PC-9 (cell line): ENCODE measurements around the gene FRMD6. TPM values are rescaled to one million over a fixed set of nuclear protein-coding genes. Genes with fewer than 3 reads are reported as not detected.
"Not testable (repeated sequence)": the region's sequence is repeated elsewhere in the genome, so short reads cannot be mapped to it uniquely, and the experiment has no call there.

Experiments used
- BruUV-seq: library from RNA; stranded (reverse); fragments of 400-500 nt; replicated peaks from 2 replicates; lab custom pipeline; 2021; lab: Mats Ljungman, UMichigan
- CTCF ChIA-PET: fragments of 300-600 bp; sonication (Branson Sonifier 250); formaldehyde crosslinking; loops from one replicate; lab custom pipeline; 2022; ENCODE audit warnings: antibody characterized with exemption; lab: Charles Lee
- POLR2A ChIA-PET: fragments of 300-600 bp; sonication (Branson Sonifier 250); formaldehyde crosslinking; loops from one replicate; lab custom pipeline; 2022; ENCODE audit warnings: antibody characterized with exemption; ENCODE audit not compliant: unreplicated experiment; lab: Charles Lee
- DNase-seq, 2 experiments: peaks; one replicate each; pipeline versions ENCODE4 v3.0.0 to v3.0.0-alpha.2; 2015 to 2022; ENCODE audit warnings: mixed read lengths in 1 of 2
- H2AFZ ChIP-seq: fragments of 200-600 bp; sonication (generic); 2 replicates; pipeline ENCODE4 v1.8.1; 2017; ENCODE audit warnings: antibody characterized with exemption
- H3F3A ChIP-seq: fragments of 200-600 bp; sonication (generic); 2 replicates; pipeline ENCODE4 v1.8.1; 2017; ENCODE audit warnings: antibody characterized with exemption, mild to moderate bottlenecking, low read depth; ENCODE audit not compliant: insufficient read depth
- H3K27ac ChIP-seq: fragments of 200-600 bp; sonication (generic); 2 replicates; pipeline ENCODE4 v1.6.1; 2016; ENCODE audit warnings: mixed run types
- H3K27me3 ChIP-seq: fragments of 200-600 bp; sonication (generic); 2 replicates; pipeline ENCODE4 v1.6.1; 2016; ENCODE audit warnings: low read depth, mixed run types; ENCODE audit not compliant: insufficient read depth
- H3K36me3 ChIP-seq: fragments of 200-600 bp; sonication (generic); 2 replicates; pipeline ENCODE4 v1.6.1; 2016; ENCODE audit warnings: low read depth, mixed run types
- H3K4me1 ChIP-seq: fragments of 200-600 bp; sonication (generic); replicated peaks from 2 replicates; pipeline ENCODE4 v1.6.1; 2016; ENCODE audit warnings: mixed run types; ENCODE audit not compliant: insufficient read depth
- H3K4me2 ChIP-seq: fragments of 200-600 bp; sonication (generic); 2 replicates; pipeline ENCODE4 v1.6.1; 2017; ENCODE audit warnings: mixed run types
- H3K4me3 ChIP-seq: fragments of 200-600 bp; sonication (generic); 2 replicates; pipeline ENCODE4 v1.6.1; 2016; ENCODE audit warnings: mixed run types
- H3K79me2 ChIP-seq: fragments of 200-600 bp; sonication (generic); 2 replicates; pipeline ENCODE4 v1.6.1; 2017; ENCODE audit warnings: low read depth, mixed run types
- H3K9me2 ChIP-seq: fragments of 200-600 bp; sonication (generic); 2 replicates; pipeline ENCODE4 v1.8.1; 2017; ENCODE audit warnings: mild to moderate bottlenecking; ENCODE audit not compliant: insufficient read depth
- H3K9me3 ChIP-seq: fragments of 200-600 bp; sonication (generic); 2 replicates; pipeline ENCODE4 v1.8.1; 2016; ENCODE audit warnings: low read depth; ENCODE audit not compliant: insufficient read depth
- H4K20me1 ChIP-seq: fragments of 200-600 bp; sonication (generic); 2 replicates; pipeline ENCODE4 v1.8.1; 2017; ENCODE audit not compliant: insufficient read depth
- EZH2 ChIP-seq: fragments of 200-600 bp; sonication (generic); IDR thresholded peaks from 2 replicates; pipeline ENCODE4 v1.8.0; 2017; ENCODE audit warnings: antibody characterized with exemption, low read depth
- intact Hi-C: fragments of 100-400 bp; cut with micrococcal nuclease; formaldehyde crosslinking; loops from one replicate; pipeline ENCODE4 v1.10.0; 2022; ENCODE audit not compliant: unreplicated experiment
- total RNA-seq: library from RNA; stranded (reverse); gene quantifications from 2 replicates; pipeline ENCODE4 v1.2.3, GENCODE V29; 2021
- TF ChIP-seq, protein P1 (sequence below): fragments of 200-600 bp; sonication (generic); conservative IDR thresholded peaks from 2 replicates; pipeline ENCODE4 v1.6.1; 2017; ENCODE audit warnings: mixed run types, antibody characterized with exemption, mild to moderate bottlenecking, moderate library complexity

The FRMD6 gene
- total RNA-seq, 1 experiment from 2014 or later = 42.9 TPM

DNA sequence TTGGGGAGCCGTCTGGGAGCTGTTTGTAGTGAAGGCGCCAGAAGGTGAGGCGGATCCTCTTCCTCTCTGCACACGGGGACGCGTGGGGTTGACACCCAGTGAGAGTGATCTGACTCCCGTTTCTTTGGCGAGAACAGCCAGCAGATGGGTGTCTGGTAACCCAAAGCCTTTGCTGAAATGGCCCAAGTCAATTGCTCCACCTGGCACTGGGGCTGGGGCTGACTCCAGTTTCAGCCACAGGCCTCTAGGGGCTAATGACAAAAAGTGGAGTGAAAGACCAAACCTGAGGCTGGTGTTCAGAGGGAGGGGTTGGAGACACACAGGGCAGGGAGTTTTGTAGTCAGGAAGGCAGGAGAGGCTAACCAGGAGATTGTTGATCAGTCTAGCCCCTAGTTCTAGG, 87.0 kb downstream of the FRMD6 start:
- H3K4me3 ChIP-seq = no peak overlapping the region
- no peaks in the 10 kb centered on the region for H3K4me1 ChIP-seq
- no peak for DNase-seq
- no peak overlapping the region for H2AFZ ChIP-seq
- no peaks in the 10 kb centered on the region for H3K9me3 ChIP-seq
- intact Hi-C loops = no loop called here
- no peaks in the 10 kb centered on the region for H3K27me3 ChIP-seq
- H3K9me2 ChIP-seq = no peaks in the 10 kb centered on the region
- H3K4me2 ChIP-seq = no peak overlapping the region
- ChIA-PET POLR2A (no interaction called here), CTCF (no interaction called here)
- no peak overlapping the region for H3K27ac ChIP-seq
- BruUV-seq = no TSS peak
- no peaks in the 10 kb centered on the region for H3F3A ChIP-seq
- TF ChIP-seq, protein P1, sequence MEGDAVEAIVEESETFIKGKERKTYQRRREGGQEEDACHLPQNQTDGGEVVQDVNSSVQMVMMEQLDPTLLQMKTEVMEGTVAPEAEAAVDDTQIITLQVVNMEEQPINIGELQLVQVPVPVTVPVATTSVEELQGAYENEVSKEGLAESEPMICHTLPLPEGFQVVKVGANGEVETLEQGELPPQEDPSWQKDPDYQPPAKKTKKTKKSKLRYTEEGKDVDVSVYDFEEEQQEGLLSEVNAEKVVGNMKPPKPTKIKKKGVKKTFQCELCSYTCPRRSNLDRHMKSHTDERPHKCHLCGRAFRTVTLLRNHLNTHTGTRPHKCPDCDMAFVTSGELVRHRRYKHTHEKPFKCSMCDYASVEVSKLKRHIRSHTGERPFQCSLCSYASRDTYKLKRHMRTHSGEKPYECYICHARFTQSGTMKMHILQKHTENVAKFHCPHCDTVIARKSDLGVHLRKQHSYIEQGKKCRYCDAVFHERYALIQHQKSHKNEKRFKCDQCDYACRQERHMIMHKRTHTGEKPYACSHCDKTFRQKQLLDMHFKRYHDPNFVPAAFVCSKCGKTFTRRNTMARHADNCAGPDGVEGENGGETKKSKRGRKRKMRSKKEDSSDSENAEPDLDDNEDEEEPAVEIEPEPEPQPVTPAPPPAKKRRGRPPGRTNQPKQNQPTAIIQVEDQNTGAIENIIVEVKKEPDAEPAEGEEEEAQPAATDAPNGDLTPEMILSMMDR = no peak
- TF ChIP-seq EZH2 = no peak
- no peaks in the 10 kb centered on the region for H4K20me1 ChIP-seq
- H3K36me3 ChIP-seq = no peaks in the 10 kb centered on the region
- H3K79me2 ChIP-seq = no peaks in the 10 kb centered on the region

DNA sequence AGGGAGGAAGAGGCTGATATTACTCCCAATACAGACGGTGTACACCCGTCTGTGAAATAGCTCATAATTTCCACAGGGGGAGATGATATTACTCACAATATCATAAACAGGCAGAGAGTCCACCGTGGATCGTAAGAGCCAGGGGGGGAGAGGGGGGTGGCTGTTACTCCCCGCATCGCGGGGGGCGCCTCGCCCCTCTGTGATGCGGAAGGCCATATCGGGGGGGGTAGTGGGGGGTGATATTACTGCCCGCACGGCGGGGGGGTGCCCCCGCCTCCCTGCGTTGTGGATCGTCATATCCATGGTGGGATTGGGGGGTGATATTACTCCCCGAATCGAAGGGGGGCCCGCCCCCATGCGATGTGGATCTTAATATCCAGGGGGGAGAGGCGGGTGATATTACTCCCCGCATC, 91.9 kb downstream of the FRMD6 start:
- TF ChIP-seq, protein P1 = no peak
- no peak for TF ChIP-seq EZH2
- H3K79me2 ChIP-seq = no peaks in the 10 kb centered on the region
- H3K4me1 ChIP-seq = no peaks in the 10 kb centered on the region
- no peak for DNase-seq
- no TSS peak for BruUV-seq
- H3K9me2 ChIP-seq = no peaks in the 10 kb centered on the region
- H3K36me3 ChIP-seq = no peaks in the 10 kb centered on the region
- no peak overlapping the region for H3K27ac ChIP-seq
- CTCF ChIA-PET = no interaction called here
- H3F3A ChIP-seq = no peaks in the 10 kb centered on the region
- no peak overlapping the region for H3K4me3 ChIP-seq
- H4K20me1 ChIP-seq = no peaks in the 10 kb centered on the region
- H3K4me2 ChIP-seq = no peak overlapping the region
- H3K27me3 ChIP-seq = no peaks in the 10 kb centered on the region
- POLR2A ChIA-PET = interaction anchor here (0.7 kb wide), 1 partner anchor 474 kb away, joined by 5 read pairs; no protein-coding TSS in a partner anchor
- no peak overlapping the region for H2AFZ ChIP-seq
- no peaks in the 10 kb centered on the region for H3K9me3 ChIP-seq
- intact Hi-C loops = no loop called here

DNA sequence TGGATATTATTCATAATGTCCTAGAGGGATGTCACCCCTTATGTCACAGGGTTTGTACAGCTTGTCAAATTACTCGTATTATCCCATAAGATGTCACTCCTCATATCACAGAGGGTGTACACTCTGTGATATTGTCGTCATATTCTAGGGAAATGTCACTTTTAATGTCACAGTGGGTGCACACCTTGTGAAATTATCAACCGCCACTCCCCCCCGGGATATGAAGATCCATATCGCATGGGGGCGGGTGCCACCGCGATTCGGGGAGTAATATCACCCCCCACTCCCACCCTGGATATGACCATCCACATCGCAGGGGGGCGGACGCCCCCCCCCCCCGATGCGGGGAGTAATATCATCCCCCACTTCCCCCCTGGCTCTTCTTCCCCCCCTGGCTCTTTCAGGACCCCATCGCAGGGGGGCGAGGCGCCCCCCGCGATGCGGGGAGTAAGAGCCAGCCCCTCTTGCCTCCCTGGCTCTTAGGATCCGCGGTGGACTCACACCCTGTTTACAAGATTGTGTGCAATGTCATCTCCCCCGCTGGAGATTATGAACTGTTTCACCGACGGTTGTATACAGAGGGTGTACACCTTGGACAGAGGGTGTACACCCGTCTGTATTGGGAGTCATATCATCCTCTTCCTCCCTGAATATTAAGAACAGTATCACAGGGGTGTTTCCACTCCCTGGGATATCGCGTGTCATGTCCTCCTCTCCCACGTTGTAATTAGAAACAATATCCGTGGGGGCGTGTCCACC, 92.8 kb downstream of the FRMD6 start:
- intact Hi-C loops = no loop called here
- H3F3A ChIP-seq = no peaks in the 10 kb centered on the region
- TF ChIP-seq, protein P1 = no peak
- no peak for TF ChIP-seq EZH2
- H3K9me2 ChIP-seq = no peaks in the 10 kb centered on the region
- no peaks in the 10 kb centered on the region for H4K20me1 ChIP-seq
- ChIA-PET CTCF (no interaction called here), POLR2A (no interaction called here)
- H2AFZ ChIP-seq = no peak overlapping the region
- H3K4me2 ChIP-seq = no peak overlapping the region
- no peak overlapping the region for H3K27ac ChIP-seq
- no peaks in the 10 kb centered on the region for H3K79me2 ChIP-seq
- no peaks in the 10 kb centered on the region for H3K27me3 ChIP-seq
- H3K4me3 ChIP-seq = no peak overlapping the region
- no peaks in the 10 kb centered on the region for H3K9me3 ChIP-seq
- no peak for DNase-seq
- no peaks in the 10 kb centered on the region for H3K4me1 ChIP-seq
- no peaks in the 10 kb centered on the region for H3K36me3 ChIP-seq
- no TSS peak for BruUV-seq

DNA sequence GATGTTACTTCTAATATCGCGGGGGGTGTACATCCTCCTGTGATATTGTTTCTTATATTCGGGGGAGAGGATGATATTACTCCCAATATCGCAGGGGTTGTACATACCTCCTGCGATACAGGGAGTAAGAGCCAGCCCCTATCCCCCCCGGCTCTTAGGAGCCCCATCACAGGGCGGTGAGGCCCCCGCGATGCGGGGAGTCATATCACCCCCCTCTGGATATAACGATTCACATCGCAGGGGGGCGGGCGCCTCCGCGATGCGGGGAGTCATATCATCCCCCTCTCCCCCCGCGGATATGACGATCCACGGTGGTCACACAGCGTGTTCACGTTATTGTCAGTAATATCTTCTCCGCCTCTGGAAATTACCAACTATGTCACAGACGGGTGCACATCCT, 95.1 kb downstream of the FRMD6 start:
- BruUV-seq, H2AFZ ChIP-seq, DNase-seq, H3K9me3 ChIP-seq, H3K27me3 ChIP-seq, H3K9me2 ChIP-seq, CTCF ChIA-PET, intact Hi-C loops, H4K20me1 ChIP-seq, H3K27ac ChIP-seq, H3F3A ChIP-seq, H3K4me2 ChIP-seq, POLR2A ChIA-PET, H3K36me3 ChIP-seq, H3K79me2 ChIP-seq, H3K4me3 ChIP-seq: not testable (repeated sequence)
- peaks cover 11% of the 10 kb centered on the region for H3K4me1 ChIP-seq
